Activated T-helper 1 cell treated with anti-CD3 and anti-CD28 coated beads, Interleukin-12 subunit alpha, Interleukin-12 subunit beta, Interleukin-2, Interleukin-4 antibody, amounts not matched to agents 30 ng/mL and 10 ng/mL and 1 ng/mL, durations not matched to agents 14 hours and 24 hours and 36 hours (primary cell): ENCODE results near the gene C2. TPM values are rescaled to one million over a fixed set of nuclear protein-coding genes. Genes with fewer than 3 reads are reported as not detected.

Experiments used
- DNase-seq: peaks from one replicate; pipeline ENCODE4 v3.0.0; 2021; ENCODE audit warnings: low spot score
- H3K27ac Mint-ChIP-seq: one replicate; pipeline ENCODE4 v1.8.0; 2021; ENCODE audit warnings: mild to moderate bottlenecking, mixed read lengths
- H3K27me3 Mint-ChIP-seq: one replicate; pipeline ENCODE4 v1.8.0; 2022; ENCODE audit warnings: mild to moderate bottlenecking, moderate library complexity, mixed read lengths; ENCODE audit not compliant: insufficient read depth
- H3K36me3 Mint-ChIP-seq: one replicate; pipeline ENCODE4 v1.8.0; 2021; ENCODE audit warnings: low read depth, mixed read lengths
- H3K4me1 Mint-ChIP-seq: one replicate; pipeline ENCODE4 v1.8.0; 2021; ENCODE audit warnings: low read depth, mixed read lengths
- H3K4me3 Mint-ChIP-seq: one replicate; pipeline ENCODE4 v1.8.0; 2021; ENCODE audit warnings: mild to moderate bottlenecking, moderate library complexity, mixed read lengths
- H3K9me3 Mint-ChIP-seq: one replicate; pipeline ENCODE4 v1.8.0; 2021; ENCODE audit warnings: mixed read lengths
- intact Hi-C: fragments of 100-400 bp; cut with micrococcal nuclease; formaldehyde crosslinking; loops from one replicate; pipeline ENCODE4 v1.15.1; 2024
- total RNA-seq: library from RNA; stranded (reverse); gene quantifications from 2 replicates; pipeline ENCODE4 v1.2.3, GENCODE V29; 2022

C2 gene
- total RNA-seq, 1 donor from 2014 or later, result 1.6 TPM

DNA sequence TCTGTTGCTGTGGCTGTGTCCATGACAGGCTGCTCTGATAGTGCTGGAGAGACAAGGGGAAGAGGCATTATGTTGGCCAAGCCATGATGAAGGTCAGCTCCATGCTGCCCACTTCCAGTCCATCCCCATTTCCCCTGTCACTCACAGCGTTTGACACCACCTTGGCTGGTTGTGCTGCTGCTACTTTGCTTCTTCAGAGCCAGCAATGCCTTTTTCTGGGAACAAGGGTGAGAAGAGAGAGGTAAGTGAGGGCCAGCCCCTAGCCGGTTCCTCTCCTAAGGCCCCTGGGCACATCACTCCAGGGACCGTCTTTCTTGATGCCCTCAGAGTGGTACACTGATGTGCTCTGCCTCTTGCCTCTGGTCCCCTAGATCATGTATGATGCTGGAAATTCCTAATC is 29.3 kb downstream of the C2 start:
- no peak overlapping the region for H3K27ac Mint-ChIP-seq
- intact Hi-C loops, result loop anchor here (5.0 to 10.0 kb wide), 4 partner anchors 221 to 1016 kb away; partner anchors contain the start of genes AGPAT1, ATP6V1G2, DDX39B and NFKBIL1
- peaks cover 39% of the 10 kb centered on the region for H3K4me1 Mint-ChIP-seq
- H3K36me3 Mint-ChIP-seq, result peaks cover 52% of the 10 kb centered on the region
- H3K4me3 Mint-ChIP-seq, result peak overlapping the region; percentile 98
- H3K9me3 Mint-ChIP-seq, result no peaks in the 10 kb centered on the region
- H3K27me3 Mint-ChIP-seq, result no peaks in the 10 kb centered on the region
- DNase-seq, result no peak

DNA sequence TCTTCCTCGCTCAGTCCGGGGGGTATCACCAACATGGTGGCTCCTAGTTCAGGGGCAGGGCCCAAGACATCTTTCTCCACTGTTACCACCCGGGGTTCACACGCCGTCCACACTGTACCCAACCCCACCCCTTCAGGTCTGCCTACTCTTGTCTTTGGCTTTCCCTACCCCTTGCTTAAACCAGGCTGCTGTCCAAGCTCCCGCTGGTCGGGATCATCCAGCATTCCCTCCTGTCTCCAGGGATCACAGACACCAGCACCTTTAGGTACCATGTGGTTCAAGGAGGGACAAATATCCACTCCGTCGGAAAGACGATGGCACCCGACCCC is 30.9 kb downstream of the C2 start:
- Mint-ChIP-seq H3K9me3 (no peaks in the 10 kb centered on the region), H3K36me3 (peaks cover 59% of the 10 kb centered on the region), H3K27me3 (no peaks in the 10 kb centered on the region), H3K4me3 (peak overlapping the region; percentile 98), H3K27ac (peak overlapping the region; percentile 98), H3K4me1 (peaks cover 46% of the 10 kb centered on the region)
- no peak for DNase-seq
- intact Hi-C loops, result loop anchor here (5.0 to 10.0 kb wide), 4 partner anchors 219 to 1014 kb away; partner anchors contain the start of genes AGPAT1, ATP6V1G2, DDX39B and NFKBIL1

DNA sequence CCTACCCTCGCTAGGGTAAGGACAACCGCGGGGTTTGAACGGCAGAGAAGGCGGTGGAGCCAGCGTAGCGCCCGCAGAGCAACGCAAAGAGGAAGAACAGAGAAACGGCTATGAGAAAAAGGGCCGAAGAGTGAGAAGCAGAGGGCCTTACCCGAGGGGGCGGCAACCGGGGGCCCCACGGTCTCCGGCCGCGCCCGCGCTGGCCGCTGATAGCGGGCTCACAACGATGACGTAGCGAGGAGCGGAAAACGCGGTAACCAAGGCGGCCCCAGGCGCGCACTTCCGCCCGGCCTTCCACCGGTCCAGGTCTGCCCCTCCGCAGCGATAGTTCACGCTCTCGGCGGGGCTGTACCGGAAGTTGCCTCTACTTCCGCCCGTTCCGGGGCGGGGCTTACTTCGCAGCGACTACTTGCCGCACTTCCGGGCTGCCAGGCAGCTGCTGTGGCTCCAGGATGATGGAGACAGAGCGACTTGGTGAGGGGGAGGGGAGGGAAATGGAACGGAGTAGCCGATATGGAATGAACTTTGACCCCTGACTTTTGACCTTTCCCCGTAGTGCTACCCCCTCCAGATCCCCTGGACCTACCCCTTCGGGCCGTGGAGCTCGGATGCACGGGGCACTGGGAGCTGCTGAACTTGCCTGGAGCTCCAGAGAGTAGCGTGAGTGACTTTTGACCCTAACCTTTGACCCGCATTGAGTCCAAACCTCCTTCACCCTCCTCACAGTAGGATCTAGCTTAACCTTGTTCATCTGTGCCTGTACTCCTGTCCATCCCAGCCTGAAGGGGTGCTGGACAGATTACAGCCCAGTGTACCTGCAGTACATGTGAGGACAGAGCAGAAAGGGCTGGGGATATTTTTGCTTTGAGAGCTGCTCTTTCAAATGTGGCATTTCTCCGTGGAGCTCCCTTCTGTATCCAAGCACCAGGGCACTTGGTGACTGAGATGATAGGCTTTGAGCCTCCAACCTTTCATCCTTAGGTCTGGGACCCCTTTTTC is 31.5 kb downstream of the C2 start, which contains the start of the genes NELFE and SKIC2:
TSS of gene NELFE (minus strand) at position 231 of the 999 bp plus-strand sequence. CDS start 525 bp downstream, outside the sequence.
TSS of gene SKIC2 (plus strand) at position 435 of the 999 bp plus-strand sequence. CDS start at position 453, 18 bp downstream.
- H3K36me3 Mint-ChIP-seq, result peaks cover 57% of the 10 kb centered on the region
- intact Hi-C loops, result loop anchor here (1.0 to 10.0 kb wide), 13 partner anchors 13 to 1013 kb away; partner anchors contain the start of genes ABHD16A, AGPAT1, ATP6V1G2 and BAG6
- peaks cover 46% of the 10 kb centered on the region for H3K4me1 Mint-ChIP-seq
- DNase-seq, result peak; percentile 99
- peak within 1 kb of the TSS; percentile 98 for H3K27ac Mint-ChIP-seq
- H3K9me3 Mint-ChIP-seq, result no peaks in the 10 kb centered on the region
- no peaks in the 10 kb centered on the region for H3K27me3 Mint-ChIP-seq
- peak within 1 kb of the TSS; percentile 98 for H3K4me3 Mint-ChIP-seq

DNA sequence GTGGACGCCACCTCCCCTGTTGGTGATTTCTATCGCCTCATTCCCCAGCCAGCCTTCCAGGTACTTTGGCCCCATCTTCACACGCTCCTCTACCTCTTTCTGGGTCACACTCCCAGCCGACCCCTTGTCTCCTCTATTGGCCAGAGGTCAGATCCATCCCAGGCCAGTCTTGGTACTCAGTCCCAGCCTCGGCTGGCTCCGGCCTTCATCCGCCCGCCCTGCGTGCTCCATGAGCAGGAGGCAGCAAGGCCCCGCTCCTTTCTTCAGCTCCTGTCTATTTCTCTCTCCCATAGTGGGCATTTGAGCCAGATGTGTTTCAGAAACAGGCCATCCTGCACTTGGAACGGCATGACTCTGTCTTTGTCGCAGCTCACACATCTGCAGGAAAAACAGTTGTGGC is 34.1 kb downstream of the C2 start:
- Mint-ChIP-seq H3K36me3 (peaks cover 52% of the 10 kb centered on the region), H3K9me3 (no peaks in the 10 kb centered on the region), H3K4me1 (peaks cover 49% of the 10 kb centered on the region), H3K27me3 (no peaks in the 10 kb centered on the region), H3K4me3 (peak overlapping the region; percentile 6), H3K27ac (peak overlapping the region; percentile 29)
- intact Hi-C loops, result no loop called here
- DNase-seq, result no peak

DNA sequence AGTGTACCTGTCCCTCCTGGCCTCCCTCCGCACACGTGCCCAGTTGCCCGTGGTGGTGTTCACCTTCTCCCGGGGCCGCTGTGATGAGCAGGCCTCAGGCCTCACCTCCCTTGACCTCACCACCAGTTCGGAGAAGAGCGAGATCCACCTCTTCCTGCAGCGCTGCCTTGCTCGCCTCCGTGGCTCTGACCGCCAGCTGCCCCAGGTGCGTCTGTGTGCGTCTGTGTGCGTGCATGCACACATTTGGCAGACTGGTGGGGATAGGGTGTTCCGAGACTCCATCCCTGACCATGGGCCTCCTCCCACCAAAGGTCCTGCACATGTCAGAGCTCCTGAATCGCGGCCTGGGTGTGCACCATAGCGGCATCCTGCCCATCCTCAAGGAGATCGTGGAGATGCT is 36.4 kb downstream of the C2 start:
- Mint-ChIP-seq H3K4me1 (peaks cover 32% of the 10 kb centered on the region), H3K27me3 (no peaks in the 10 kb centered on the region), H3K27ac (no peak overlapping the region), H3K9me3 (no peaks in the 10 kb centered on the region), H3K4me3 (no peak overlapping the region), H3K36me3 (peaks cover 54% of the 10 kb centered on the region)
- no peak for DNase-seq
- intact Hi-C loops, result no loop called here

DNA sequence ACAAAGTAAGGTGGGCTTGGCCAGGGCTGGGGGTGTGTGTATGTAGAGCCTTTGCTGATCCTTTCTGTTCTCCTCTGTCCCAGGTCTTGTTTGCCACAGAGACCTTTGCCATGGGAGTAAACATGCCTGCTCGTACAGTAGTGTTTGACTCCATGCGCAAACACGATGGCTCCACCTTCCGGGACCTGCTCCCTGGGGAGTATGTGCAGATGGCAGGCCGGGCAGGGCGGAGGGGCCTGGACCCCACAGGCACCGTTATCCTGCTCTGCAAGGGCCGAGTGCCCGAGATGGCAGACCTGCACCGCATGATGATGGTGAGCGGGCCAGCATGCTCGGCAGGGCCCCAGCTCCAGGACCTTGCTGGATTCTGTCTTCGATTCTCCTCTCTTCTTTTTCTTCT is 38.2 kb downstream of the C2 start:
- intact Hi-C loops, result no loop called here
- H3K4me3 Mint-ChIP-seq, result no peak overlapping the region
- peaks cover 28% of the 10 kb centered on the region for H3K4me1 Mint-ChIP-seq
- H3K9me3 Mint-ChIP-seq, result no peaks in the 10 kb centered on the region
- no peak for DNase-seq
- H3K27ac Mint-ChIP-seq, result no peak overlapping the region
- peaks cover 60% of the 10 kb centered on the region for H3K36me3 Mint-ChIP-seq
- no peaks in the 10 kb centered on the region for H3K27me3 Mint-ChIP-seq

DNA sequence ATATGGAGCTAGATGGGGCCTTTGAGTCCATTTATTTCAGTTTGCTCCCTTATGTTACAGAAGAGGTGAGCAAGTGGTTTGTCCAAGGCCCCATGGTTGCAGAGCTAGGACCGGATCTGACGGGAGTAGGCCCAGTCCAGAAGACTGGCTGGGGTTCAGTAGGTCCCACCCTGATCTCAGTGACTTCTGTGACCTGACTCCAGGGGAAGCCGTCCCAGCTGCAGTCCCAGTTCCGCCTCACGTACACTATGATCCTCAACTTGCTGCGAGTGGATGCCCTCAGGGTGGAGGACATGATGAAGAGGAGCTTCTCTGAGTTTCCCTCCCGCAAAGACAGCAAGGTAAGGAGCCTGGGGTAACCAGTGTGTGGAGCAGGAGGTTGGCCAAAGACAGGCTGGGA is 39.0 kb downstream of the C2 start:
- intact Hi-C loops, result no loop called here

DNA sequence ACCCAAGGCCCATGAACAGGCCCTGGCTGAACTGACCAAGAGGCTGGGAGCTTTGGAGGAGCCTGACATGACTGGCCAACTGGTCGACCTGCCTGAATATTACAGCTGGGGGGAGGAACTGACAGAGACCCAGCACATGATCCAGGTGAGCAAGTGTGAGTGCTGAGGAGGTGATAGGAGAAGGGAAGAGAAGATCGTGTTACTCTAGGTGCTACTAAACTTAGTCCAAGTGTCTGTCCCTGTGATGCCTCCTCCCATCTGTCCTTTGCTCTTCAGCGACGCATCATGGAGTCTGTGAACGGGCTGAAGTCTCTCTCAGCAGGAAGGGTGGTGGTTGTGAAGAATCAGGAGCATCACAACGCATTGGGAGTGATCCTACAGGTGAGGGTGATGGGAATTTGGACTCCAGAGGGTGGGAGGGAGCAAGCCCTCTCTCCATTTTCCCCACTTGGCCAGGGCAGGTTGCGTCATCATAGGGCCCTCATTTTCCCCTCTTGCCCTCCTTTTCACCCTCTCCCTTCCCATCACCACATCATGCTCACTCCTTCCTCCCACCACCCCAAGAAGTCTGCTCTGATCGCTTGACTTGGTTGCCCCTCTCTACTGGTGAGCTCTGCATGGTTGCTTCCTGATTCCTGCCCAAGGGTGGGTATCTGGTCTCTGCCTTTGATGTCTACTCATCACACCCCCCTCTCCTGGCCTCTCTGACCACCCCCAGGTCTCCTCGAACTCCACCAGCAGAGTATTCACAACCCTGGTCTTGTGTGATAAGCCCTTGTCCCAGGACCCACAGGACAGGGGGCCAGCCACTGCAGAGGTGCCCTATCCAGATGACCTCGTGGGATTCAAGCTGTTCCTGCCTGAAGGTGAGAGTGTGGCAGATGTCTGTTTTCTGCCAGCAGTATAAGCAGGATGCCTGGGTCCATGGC is 39.7 kb downstream of the C2 start:
- intact Hi-C loops, result no loop called here
- Mint-ChIP-seq H3K4me3 (no peak overlapping the region), H3K27ac (no peak overlapping the region), H3K9me3 (no peaks in the 10 kb centered on the region), H3K36me3 (peaks cover 51% of the 10 kb centered on the region), H3K27me3 (no peaks in the 10 kb centered on the region), H3K4me1 (peaks cover 19% of the 10 kb centered on the region)
- DNase-seq, result no peak

More for the DNA sequence above, 39.0 kb downstream of the C2 start:
- peaks cover 56% of the 10 kb centered on the region for H3K36me3 Mint-ChIP-seq
- no peaks in the 10 kb centered on the region for H3K27me3 Mint-ChIP-seq
- no peak overlapping the region for H3K27ac Mint-ChIP-seq
- H3K4me1 Mint-ChIP-seq, result peaks cover 26% of the 10 kb centered on the region
- no peak for DNase-seq
- no peaks in the 10 kb centered on the region for H3K9me3 Mint-ChIP-seq
- H3K4me3 Mint-ChIP-seq, result no peak overlapping the region

DNA sequence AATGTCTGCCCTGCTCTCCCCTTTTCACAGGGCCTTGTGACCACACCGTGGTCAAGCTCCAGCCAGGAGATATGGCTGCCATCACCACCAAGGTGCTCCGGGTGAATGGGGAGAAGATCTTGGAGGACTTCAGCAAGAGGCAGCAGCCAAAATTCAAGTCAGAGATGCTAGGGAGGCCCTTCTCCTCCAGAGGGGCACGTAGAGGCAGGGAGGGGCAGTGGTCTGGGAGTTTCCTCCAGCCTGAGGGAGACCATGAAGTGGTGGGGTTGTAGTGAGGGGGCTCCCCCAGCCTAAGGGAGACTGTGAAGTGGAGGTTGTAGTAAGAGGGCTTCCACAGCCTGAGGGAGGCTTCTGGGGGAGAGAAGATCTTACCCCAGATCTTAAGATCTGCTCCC is 40.4 kb downstream of the C2 start:
- H3K9me3 Mint-ChIP-seq, result no peaks in the 10 kb centered on the region
- H3K27me3 Mint-ChIP-seq, result no peaks in the 10 kb centered on the region
- no peak overlapping the region for H3K4me3 Mint-ChIP-seq
- intact Hi-C loops, result no loop called here
- H3K27ac Mint-ChIP-seq, result peak overlapping the region; percentile 12
- peaks cover 20% of the 10 kb centered on the region for H3K4me1 Mint-ChIP-seq
- DNase-seq, result no peak
- peaks cover 45% of the 10 kb centered on the region for H3K36me3 Mint-ChIP-seq

DNA sequence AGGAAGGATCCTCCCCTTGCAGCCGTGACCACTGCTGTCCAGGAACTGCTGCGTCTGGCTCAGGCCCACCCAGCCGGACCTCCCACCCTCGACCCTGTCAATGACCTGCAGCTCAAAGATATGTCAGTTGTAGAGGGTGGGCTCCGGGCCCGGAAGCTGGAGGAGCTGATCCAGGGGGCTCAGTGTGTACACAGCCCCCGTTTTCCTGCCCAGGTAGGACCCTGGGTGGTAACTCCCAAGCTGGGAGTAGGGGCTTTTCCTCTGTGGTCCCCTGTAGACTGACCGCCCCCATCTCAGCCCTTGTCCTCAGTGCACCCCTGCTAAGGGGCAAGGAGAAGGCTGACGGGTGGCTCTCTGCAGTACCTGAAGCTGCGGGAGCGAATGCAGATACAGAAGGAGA is 40.8 kb downstream of the C2 start:
- Mint-ChIP-seq H3K4me1 (peaks cover 24% of the 10 kb centered on the region), H3K27ac (no peak overlapping the region), H3K36me3 (peaks cover 45% of the 10 kb centered on the region), H3K4me3 (no peak overlapping the region), H3K9me3 (no peaks in the 10 kb centered on the region), H3K27me3 (no peaks in the 10 kb centered on the region)
- no peak for DNase-seq
- intact Hi-C loops, result no loop called here

DNA sequence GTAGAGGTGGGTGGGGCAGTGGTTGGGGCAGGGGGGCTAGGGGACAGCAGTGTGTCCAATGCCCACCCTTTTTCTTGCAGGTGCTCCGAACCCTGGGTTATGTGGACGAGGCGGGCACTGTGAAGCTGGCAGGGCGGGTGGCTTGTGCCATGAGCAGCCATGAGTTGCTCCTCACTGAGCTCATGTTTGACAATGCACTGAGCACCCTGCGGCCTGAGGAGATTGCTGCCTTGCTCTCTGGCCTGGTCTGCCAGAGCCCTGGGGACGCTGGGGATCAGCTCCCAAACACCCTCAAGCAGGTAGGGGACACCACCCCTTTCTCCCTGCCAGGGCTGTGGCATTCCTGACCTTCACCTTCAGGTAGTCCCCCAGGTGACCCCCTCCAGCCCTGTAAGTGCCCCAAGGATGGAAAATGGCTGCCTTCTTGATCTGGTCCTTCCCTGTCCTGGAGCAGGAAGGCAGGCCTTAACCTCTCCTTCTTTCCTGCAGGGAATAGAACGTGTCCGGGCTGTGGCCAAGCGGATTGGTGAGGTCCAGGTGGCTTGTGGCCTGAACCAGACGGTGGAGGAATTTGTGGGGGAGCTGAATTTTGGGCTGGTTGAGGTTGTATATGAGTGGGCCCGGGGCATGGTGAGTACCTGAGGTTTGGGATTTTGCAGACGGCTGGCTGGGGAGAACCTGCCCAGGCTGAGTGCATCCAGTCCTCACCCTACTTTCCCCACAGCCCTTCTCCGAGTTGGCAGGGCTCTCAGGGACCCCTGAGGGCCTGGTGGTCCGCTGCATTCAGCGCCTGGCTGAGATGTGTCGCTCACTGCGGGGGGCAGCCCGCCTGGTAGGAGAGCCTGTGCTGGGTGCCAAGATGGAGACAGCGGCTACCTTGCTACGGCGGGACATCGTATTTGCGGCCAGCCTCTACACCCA is 41.5 kb downstream of the C2 start:
- Mint-ChIP-seq H3K36me3 (peaks cover 41% of the 10 kb centered on the region), H3K4me1 (peaks cover 31% of the 10 kb centered on the region), H3K4me3 (peak overlapping the region; percentile 10), H3K27ac (peak overlapping the region; percentile 100), H3K9me3 (no peaks in the 10 kb centered on the region), H3K27me3 (no peaks in the 10 kb centered on the region)
- DNase-seq, result no peak
- intact Hi-C loops, result no loop called here
